Stimulated activated CD8-positive, alpha-beta memory T cell treated with anti-CD3 and anti-CD28 coated beads, Interleukin-12 subunit alpha, Interleukin-12 subunit beta, amount 100 ng/mL, for 24 hours (primary cell): ENCODE results near the gene PPFIA1.

ENCODE experiments used
- DNase-seq: peaks from one replicate; pipeline ENCODE4 v3.0.0-alpha.2; 2020; ENCODE audit errors: extremely low read depth

PPFIA1 gene

GRCh38 chr11:70297341-70297740, 26.9 kb downstream of the PPFIA1 start:
- no peak for DNase-seq

GRCh38 chr11:70298243-70298915, 27.9 kb downstream of the PPFIA1 start:
- no peak for DNase-seq

GRCh38 chr11:70299636-70300035, 29.1 kb downstream of the PPFIA1 start:
- no peak for DNase-seq

- DNase-seq, result no peak
Observed at GRCh38 chr11:70301191-70301590, 30.7 kb downstream of the PPFIA1 start.

GRCh38 chr11:70301721-70302418, 31.4 kb downstream of the PPFIA1 start:
- DNase-seq, result no peak

- DNase-seq, result no peak
Observed at GRCh38 chr11:70302419-70302752, 31.9 kb downstream of the PPFIA1 start.

GRCh38 chr11:70303070-70303469, 32.6 kb downstream of the PPFIA1 start:
- no peak for DNase-seq

- no peak for DNase-seq
Observed at GRCh38 chr11:70304208-70304603, 33.7 kb downstream of the PPFIA1 start.

GRCh38 chr11:70305501-70305900, 35.0 kb downstream of the PPFIA1 start:
- no peak for DNase-seq

- no peak for DNase-seq
Observed at GRCh38 chr11:70306586-70307033, 36.1 kb downstream of the PPFIA1 start.

- no peak for DNase-seq
Observed at GRCh38 chr11:70307176-70307575, 36.7 kb downstream of the PPFIA1 start.

GRCh38 chr11:70311616-70312015, 41.1 kb downstream of the PPFIA1 start:
- no peak for DNase-seq

GRCh38 chr11:70312401-70313357, 42.2 kb downstream of the PPFIA1 start:
- no peak for DNase-seq

GRCh38 chr11:70313945-70314344, 43.5 kb downstream of the PPFIA1 start:
- DNase-seq, result no peak

- no peak for DNase-seq
Observed at GRCh38 chr11:70314730-70315129, 44.2 kb downstream of the PPFIA1 start.

- no peak for DNase-seq
Observed at GRCh38 chr11:70315716-70316115, 45.2 kb downstream of the PPFIA1 start.

GRCh38 chr11:70317581-70318305, 47.3 kb downstream of the PPFIA1 start:
- DNase-seq, result no peak

GRCh38 chr11:70319396-70320076, 49.0 kb downstream of the PPFIA1 start:
- no peak for DNase-seq

- DNase-seq, result no peak
Observed at GRCh38 chr11:70322666-70323065, 52.2 kb downstream of the PPFIA1 start.

GRCh38 chr11:70323806-70324205, 53.3 kb downstream of the PPFIA1 start:
- DNase-seq, result no peak
